Activated CD4-positive, alpha-beta T cell treated with anti-CD3 and anti-CD28 coated beads, Interleukin-10, Interleukin-2, amounts not matched to agents 100 ng/mL and 50 ng/mL, durations not matched to agents 16 hours and 8 hours (primary cell): Measurements from ENCODE around the gene IL17C.

Source experiments
- DNase-seq: peaks from one replicate; pipeline ENCODE4 v3.0.0-alpha.2; 2020

IL17C gene

DNA sequence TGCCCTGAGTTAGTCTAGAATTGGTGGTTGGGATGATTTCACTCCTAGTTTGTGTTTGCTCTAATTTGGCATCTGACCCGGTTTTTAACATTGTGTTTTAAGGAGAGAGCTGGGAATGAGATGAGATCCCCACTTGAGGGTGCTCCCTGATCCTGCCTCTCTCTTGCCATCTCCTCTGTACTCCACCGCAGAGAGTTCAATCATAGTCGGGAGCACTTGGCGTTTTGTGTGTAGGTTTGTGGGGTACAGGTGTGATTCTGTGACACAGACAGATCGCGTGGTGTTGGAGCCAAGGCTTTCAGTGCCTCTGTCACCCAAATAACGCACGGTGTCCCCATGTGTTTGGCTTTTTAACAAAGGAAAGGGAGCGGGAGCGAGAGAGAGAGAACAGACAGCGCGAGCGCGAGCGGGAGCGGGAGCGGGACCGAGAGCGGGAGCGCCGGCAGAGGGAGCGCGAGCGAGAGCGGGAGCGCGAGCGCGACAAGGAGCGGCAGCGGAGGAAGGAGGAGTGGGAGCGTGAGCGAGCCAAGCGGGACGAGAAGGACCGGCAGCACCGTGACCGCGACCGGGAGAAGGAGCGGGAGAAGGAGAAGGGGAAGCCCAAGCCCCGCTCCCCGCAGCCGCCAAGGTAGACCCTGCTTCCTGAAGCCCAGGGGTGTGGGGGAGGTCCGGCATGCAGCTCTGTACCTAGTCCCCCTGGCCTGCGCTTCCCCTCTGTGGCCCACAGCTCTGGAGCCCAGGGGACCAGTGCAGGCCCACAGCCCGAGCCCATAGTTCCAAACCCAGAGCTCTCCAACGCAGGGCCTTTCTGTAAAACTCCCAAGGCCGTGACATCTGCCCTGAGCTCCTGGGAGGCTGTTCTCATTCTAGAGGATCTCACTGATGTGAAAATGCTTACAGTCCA lies 27.2 kb upstream of the IL17C start:
- no peak for DNase-seq

DNA sequence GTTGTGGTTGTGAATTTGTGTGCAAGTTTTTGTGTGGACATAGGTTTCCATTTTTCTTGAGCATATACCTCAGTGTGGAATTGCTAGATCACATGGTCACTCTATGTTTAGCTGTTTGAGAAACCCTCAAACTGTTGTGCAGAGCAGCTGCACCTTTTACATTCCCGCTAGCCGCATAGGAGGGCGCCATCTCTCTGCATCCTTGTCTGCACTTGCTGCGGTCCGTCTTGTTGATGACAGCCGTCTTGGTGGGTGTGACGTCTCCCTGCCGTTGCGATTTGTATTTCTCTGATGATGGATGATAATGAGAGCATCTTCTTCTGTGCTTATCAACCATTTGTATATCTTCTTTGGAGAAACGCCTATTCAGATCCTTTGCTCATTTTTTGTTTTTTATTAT lies 25.1 kb upstream of the IL17C start:
- no peak for DNase-seq

DNA sequence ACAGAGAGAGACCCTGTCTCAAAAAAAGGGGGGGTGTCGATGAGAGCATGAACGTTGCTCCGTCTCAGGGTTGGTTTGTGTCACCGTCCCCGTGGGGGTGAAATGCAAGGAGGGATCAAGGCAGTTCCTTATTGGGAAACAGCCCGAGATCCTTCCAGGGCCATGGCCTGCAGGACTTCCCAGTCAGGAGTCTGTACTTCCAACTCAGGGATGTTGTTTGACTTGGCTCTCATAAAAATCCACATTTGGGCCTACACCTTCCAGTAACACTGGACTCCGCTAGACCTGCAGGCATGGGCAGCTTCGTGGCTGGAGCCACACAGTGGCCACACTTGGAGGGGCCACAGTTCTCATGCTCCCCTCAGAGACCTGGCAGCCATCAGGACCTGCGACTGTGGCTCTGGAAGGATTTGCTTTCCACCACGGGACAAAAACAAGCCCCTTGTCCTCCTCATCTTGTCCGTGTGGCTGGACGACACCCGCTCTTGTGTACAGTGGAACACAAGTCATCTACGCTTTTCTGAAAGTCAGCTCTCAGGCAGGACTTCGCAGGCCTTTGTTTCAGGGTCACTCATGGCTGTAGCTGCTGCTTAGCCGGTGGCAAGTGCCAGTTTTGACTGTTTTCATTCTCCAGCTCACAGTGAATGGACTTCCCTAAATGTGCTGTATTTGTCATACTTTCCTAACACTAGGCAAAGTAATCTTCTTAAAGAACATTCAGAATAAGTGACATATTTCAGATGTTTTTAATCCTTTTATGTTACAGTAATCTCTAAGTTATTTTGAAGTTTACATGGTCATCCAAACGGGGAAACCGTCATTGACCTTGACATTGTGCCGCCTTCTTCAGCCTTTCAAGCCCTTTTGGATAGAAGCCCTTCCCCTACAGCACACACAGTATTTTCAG lies 24.2 kb upstream of the IL17C start:
- DNase-seq = no peak

DNA sequence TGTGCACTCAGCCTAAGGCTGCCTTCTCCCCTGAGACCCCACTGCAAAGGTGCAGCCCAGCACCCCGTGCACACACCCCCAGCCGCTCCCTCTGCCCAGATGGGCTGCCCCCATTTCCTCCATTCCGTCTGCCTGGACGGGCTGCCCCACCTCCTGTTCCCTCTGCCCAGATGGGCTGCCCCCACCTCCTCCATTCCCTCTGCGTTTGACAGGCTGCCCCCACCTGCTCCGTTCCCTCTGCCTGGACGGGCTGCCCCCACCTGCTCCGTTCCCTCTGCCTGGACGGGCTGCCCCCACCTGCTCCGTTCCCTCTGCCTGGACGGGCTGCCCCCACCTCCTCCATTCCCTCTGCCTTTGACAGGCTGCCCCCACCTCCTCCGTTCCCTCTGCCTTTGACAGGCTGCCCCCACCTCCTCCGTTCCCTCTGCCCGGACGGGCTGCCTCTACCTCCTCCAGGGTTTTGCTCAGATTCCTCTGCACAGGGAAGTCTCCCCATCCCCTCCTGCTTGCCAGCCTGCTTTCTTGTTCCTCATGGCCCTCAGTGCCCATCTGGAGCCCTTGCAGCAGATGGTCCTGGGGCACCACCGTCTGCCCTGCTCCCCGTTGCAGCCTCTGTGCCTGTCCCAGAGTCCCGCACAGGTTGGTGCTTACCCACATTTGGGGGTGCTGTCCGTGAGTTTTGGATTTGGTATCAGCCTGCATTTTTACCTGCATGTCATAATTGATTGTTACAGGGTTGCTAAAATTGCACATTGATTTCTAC lies 23.4 kb upstream of the IL17C start:
- DNase-seq = no peak

DNA sequence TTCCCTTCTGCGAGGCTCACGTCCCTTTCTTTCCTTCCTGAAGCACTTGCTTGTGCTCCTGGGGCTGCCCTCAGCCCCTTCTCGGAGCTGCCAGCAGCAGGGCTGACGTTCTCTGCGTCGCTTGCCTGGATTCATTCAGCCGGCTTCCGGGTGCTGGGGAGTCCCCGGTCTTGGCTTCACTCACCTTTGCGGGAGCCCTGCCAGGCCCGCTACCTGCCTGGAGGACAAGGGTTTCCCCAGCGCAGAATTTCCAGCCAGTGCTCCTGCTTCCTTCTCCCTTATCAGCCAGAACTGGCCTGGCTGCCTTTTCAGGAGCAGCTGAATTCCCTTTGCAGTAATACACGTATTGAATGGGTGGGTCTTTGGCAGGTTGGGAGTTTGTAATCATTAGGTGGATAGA lies 22.1 kb upstream of the IL17C start:
- no peak for DNase-seq

DNA sequence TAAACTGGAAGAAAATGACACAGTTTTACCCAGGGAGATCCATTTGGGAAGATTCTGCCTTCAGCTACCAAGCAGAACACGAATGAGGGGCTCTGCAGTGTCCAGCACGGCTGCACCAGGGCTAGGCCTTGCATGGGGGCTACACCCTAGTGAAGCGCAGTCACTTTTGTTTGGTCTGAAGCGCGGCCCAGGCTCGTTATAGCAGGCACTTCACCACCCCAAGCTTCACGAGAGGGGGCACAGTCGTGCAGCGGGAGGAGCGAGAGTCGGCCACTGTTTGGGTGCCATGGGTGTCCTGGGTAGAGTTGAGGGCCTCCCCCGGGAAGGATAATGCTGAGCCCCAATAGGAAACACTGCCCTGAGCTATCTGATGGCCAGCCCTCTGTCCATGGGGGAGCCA lies 21.6 kb upstream of the IL17C start:
- no peak for DNase-seq

DNA sequence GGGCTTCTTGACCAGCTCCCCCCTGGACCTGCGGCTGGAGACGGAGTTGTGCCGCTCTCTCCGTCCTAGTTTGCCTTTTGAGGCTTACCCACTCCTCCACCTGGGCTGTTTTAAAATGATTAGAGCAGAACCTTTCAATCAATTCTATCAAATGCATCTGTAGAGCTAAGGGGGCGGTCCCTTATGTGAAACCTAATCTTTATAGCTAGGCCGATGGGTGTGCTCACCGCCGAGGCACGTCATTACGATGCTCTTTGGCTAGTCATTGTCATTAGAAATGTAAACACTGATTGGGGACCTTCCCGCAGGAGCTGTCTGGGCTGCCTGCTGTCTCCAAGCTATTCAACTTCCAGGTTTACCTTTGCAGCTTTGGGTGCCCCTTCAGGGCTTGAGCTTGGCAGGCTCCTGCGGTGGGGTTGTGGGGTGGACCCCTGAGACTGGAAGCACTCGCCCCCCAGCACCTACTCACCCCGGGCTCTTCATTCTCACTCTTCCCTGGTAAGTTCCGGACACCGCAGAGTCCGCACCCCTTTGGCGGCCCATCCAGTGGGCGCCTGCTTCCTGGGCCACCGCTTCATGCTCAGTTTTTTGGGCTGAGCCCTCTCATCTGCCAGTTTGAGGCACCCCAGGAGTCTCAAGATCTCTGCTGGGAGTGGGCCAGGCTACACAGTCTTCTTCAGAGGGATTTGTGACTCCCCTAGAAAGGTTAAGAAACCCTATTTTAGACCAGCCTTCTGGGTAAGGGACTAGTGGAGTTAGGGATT lies 20.9 kb upstream of the IL17C start:
- DNase-seq = no peak

DNA sequence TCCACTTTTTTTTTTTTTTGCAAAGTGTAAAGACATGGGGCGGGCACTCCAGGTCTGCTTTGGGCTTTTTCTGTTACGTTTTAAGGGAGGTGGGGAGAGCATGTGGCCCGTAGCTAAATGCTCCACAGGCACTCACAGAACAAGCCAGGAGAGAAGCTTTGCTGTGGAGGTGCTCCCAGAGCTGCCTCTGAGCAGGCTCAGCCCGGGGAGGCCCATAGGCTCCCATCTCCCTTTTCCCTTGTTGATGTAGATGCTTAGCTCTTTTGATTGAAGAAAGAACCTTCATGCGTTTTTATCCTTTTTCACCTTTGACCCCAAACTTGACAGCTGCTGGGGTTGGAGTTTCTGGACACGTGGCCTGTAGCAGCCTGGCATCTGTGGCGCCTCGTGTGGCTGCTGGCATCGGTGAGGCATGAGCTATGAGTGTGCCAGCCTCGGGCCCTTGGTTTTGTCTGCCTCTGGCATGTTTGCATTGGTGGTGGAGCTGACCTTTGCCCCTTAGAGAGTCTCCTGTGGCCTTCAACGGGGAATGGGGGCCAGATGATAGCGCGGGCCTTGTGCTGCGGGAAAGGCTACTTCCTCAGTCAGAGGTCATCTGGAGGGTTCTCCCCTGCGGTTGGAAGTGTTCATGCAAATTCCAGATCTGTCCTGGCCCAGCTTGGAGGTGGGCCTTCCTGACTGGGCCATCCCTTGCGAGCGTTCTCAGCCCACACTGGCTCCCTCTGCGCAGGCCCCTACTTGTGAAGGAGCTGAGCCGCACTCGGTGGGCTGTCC lies 20.0 kb upstream of the IL17C start:
- DNase-seq = no peak

DNA sequence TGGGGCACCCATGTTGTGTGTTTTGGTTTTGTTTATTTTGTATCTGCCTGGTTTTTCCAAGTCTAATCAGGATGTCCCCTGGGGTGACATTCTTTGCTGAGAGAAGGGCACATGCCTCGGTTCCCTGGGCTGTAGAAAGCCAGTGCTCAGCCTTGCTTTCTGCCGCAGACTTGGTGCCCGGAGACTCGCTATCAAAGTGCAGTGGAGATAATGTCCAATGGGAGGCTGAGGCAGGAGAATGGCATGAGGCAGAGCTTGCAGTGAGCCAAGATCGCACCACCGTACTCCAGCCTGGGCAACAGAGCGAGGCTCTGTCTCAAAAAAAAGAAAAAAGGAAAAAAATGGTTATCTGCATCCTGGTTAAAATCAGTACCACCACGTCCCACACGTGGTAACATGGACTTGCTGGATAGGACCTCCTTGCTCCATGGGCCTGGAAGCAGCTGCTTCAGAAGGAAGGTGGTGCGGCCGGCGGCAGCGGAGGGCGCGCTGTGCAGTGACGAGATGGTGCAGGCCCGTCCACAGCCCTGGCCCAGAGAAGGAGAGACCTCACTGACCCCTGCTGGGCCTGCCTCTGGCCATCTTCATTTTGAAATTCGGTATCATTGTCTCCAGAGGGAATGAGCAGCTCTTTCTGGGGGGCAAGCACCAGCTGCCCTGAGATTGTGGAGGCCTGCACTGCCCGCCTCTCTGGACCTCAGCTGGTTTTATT lies 19.3 kb upstream of the IL17C start:
- DNase-seq = no peak

DNA sequence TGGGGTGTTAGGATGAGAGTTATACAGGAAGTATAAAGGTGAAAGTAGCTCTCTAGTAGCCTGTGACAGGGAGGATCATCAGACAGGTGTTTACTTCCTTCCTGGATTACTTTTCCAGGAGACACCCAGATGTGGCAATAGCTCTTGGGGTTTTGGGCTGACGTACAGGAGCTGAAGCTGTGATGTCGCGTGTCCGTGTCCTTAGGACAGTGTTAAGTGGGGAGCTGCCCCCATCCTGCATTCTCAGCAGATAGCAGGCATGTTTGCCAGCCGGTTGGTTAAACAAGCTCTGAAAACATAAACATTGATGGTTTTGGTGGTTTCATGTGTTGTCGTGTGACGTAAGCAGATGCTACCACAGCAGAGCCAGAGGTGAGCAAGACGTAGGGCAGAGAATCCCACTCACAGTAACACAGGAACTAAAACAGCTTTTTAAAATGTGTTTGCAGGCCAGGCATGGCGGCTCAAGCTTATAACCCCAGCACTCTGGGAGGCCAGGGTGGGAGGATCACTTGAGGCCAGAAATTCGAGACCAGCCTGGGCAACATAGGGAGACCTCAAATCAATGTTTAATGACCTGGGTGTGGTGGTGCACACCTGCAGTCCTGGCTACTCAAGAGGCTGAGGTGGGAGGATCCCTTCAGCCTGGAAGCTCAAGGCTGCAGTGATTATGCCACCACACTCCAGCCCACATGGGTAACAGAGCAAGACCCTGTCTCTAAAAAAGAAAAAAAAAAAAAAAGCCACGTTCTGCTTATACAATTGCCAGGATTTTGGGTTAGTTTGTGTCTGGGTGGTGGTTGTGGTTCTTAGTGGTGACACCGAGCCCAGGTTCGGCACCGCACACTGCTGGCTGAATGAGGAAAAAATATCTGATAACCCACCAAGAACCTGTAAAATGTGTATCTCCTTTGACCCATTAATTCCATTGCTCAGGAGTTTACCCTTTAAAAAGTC lies 18.2 kb upstream of the IL17C start:
- DNase-seq = peak; percentile 76

DNA sequence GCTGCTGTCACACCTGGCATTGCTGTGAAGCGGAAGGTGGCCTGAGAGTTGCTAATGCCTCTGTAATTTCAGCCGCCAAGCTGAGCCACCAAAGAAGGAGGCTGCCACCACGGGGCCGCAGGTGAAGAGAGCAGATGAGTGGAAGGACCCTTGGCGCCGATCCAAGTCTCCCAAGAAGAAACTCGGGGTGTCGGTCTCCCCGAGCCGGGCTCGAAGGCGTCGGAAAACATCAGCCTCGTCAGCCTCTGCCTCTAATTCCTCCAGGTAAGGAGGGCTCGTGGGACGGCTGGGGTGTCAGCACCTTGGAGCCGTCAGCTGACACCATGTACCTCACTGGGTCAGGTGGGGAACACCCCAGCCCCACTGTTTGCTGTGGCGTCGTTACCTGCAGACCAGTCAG lies 16.2 kb upstream of the IL17C start:
- no peak for DNase-seq

DNA sequence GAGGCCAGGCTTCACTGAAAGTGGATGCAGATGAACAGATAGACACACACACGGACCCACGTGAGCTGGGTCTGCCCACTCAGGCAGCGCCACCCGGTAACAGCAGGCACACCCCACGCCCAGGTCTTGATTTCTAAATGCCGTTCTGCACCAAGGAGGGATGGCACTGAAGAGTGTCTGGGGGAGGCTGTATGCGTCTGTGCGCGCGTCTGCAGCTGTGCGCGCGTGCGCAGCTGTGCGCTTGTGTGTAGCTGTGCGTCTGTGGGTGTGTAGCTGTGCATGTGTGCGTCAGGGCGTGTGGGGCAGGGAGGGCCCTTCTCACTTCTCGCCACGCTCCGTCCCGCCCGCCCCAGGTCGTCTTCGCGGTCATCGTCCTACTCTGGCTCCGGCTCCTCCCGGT lies 15.5 kb upstream of the IL17C start:
- DNase-seq = no peak

DNA sequence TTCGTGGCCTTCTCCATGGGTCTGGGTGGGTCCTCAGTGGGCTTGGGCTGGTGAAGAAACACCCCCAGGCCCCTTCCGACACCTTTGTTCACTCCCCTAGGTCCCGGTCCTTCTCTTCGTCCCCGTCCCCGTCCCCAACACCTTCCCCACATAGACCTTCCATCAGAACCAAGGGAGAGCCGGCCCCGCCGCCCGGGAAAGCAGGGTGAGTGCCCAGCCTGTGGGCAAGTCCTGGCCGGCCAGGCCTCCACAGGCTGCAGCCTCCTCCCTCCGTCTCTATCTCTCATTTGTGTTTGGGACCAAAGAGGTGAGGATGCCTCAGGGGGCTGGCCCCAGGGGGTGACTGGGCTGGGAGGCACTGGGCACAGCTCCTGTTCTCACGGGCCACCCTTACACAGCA lies 14.5 kb upstream of the IL17C start:
- DNase-seq = no peak

DNA sequence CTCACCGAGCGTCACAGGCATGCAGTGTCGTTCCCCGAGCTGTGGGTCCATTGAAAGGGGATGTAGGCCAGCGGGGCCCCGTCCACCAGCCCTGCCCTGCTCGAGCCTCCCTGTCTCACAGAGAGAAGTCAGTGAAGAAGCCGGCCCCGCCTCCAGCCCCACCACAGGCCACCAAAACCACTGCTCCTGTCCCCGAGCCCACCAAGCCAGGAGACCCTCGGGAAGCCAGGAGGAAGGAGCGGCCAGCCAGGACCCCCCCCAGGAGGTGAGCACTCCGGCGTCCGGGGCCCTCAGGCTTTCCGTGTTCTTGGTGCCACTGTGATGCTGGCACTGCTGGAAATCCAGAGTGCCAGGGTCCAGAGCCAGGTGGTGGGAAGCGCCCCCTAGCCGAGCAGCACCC lies 13.9 kb upstream of the IL17C start:
- DNase-seq = no peak

DNA sequence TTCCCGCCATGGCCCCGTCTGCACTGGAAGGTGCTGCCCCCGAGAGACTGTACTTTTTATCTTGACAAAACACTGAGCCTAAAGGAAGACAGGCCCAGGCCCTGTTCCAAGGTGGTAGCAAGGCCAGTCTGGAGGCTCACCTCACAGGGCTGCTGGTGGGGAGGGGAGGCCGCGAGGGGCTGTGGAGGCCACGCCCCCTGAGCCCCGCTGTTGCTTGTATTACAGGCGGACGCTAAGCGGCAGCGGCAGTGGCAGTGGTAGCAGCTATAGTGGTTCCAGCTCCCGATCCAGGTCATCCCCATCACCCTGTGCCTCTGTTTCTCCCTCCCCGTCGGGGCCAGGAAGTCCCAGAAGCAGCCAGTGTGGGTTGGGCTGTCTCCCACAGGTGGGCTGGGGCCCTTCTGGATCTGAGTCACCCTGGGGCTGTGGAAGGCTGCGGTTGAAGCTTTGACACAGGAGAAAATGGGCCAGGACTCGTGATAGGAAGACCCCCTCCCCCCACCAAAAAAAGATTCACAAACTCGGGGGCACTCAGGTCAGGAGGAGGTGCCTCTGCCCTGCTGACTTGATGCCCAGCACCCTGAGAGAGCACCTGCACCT lies 13.3 kb upstream of the IL17C start:
- peak; percentile 41 for DNase-seq

DNA sequence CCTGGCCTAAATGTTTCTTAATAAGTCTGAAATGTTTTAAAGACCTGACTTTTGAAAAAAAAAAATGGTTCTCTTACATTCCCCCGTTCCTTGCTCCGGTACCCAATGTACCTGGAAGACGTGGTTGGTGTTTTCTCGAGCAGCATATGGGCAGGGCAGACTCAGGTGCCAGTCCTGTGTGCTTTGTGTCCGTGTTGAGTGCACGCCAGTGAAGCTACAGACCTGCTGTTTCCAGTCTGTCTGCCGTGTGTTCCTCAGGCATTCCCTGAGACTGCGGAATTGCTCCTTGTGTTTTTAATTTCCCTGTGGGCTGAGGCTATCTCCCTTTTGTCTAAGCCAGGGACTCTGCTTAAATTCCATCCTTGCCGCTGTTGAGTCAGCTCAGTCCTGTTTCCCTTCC lies 11.7 kb upstream of the IL17C start:
- no peak for DNase-seq

DNA sequence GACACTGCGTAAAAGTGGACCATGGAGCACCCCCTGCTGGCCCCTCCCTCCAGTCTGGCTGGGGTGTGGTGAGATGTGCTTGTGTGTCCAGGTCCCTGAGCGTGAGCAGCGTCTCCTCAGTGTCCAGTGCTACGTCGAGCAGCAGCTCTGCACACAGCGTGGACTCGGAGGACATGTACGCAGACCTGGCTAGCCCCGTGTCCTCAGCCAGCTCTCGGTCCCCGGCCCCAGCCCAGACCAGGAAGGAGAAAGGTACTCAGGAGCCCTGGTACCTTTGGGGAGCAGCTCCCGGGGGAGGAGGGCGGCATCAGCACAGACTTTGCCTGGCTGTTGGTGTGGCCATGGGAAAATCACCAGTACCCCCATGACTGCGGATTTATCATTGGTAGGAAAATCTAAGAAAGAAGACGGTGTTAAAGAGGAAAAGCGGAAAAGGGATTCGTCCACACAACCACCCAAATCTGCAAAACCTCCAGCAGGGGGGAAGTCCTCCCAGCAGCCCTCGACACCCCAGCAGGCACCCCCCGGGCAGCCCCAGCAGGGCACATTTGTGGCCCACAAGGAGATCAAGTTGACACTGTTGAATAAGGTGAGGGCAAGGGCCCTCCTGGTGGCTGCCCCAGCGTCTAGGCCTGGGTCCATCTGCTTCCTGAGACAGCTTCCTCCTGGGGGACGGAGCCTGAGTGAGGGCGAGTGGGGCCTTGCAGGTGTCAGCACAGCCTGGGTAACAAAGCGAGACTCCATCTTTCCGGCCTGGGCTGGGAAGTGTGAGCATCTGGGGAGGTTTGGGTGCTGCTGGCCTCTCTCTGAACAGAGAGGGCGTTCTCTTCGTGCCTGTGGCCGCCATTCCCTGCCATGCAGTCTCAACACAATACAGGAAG lies 10.6 kb upstream of the IL17C start:
- DNase-seq = no peak

DNA sequence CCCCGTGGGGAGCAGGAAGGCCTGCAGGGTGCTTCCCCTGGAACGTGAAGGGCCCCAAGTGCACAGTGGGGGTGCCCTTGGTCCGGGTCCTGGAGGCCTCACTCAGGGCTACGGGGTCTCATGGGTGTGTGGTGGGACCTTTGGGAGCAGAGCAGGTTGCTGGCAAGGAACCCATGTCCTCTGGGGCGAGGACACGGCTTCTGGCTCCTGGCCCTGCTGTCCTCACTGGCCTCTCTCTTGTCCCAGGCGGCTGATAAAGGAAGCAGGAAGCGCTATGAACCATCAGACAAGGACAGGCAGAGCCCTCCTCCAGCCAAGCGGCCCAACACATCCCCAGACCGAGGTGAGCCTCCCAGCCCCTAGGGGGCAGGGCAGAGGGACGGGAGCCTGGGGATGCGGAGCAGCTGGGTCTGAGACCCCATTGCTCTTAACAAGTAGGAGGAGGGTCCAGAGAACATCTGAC lies 9.8 kb upstream of the IL17C start:
- no peak for DNase-seq
